ENCODE measurements around the gene ANKS1A. TPM values are rescaled to one million over a fixed set of nuclear protein-coding genes. Genes with fewer than 3 reads are reported as not detected.

Gene ANKS1A
- total and polyA plus RNA-seq, 2 experiments from 2014 or later, result 12.1 to 31.9 TPM

- no peaks in the 10 kb centered on the region for H3K9me3 Mint-ChIP-seq
- TF ChIP-seq CTCF (conservative IDR thresholded peaks at IDR 0.05; ENCODE audit: low read depth in 2 of 2) (no peak), POLR2AphosphoS5 (IDR thresholded peaks at IDR 0.05; ENCODE audit: low read depth) (no peak), EZH2phosphoT487 (IDR thresholded peaks at IDR 0.05; ENCODE audit: unreplicated experiment) (no peak), ZNF462 (CRISPR knock-in tag; IDR thresholded peaks at IDR 0.05) (no peak), CREB1 (CRISPR knock-in tag; IDR thresholded peaks at IDR 0.05; ENCODE audit: low read depth) (no peak), NANOG (IDR thresholded peaks at IDR 0.05; ENCODE audit: borderline replicate concordance) (no peak), EZH2 (IDR thresholded peaks at IDR 0.05; ENCODE audit: low read depth, unreplicated experiment) (no peak), STAT1 (IDR thresholded peaks at IDR 0.05; ENCODE audit: unreplicated experiment) (no peak), ZNF331 (CRISPR knock-in tag; IDR thresholded peaks at IDR 0.05; ENCODE audit: low read depth) (no peak), JUNB (IDR thresholded peaks at IDR 0.05; ENCODE audit: unreplicated experiment) (no peak), ETS1 (IDR thresholded peaks at IDR 0.05) (no peak)
- H3K79me2 ChIP-seq (replicated peaks; ENCODE audit: insufficient read depth), result peaks cover 98% of the 10 kb centered on the region
- no peak overlapping the region for H2AFZ ChIP-seq
- no peaks in the 10 kb centered on the region for H3K27me3 ChIP-seq (ENCODE audit: insufficient read depth)
- no peak for ATAC-seq
- no peak overlapping the region for H3K27ac ChIP-seq (ENCODE audit: low read depth)
- no peak overlapping the region for H3K4me3 ChIP-seq
- H3K36me3 Mint-ChIP-seq (ENCODE audit: low read depth), result no peaks in the 10 kb centered on the region
- no peaks in the 10 kb centered on the region for H3K36me3 ChIP-seq (ENCODE audit: insufficient read depth)
- H3K4me1 ChIP-seq (ENCODE audit: insufficient read depth), result peaks cover 9% of the 10 kb centered on the region
- H4K20me1 ChIP-seq (replicated peaks; ENCODE audit: insufficient read depth), result peaks cover 33% of the 10 kb centered on the region
- H3K27ac Mint-ChIP-seq, result no peak overlapping the region
- DNase-seq (ENCODE audit: low spot score), result no peak
- peaks cover 3% of the 10 kb centered on the region for H3K27me3 Mint-ChIP-seq (ENCODE audit: insufficient read depth, low read depth, poor library complexity)
- H3K4me3 Mint-ChIP-seq, result no peak overlapping the region
- no peak overlapping the region for H3K4me2 ChIP-seq
- no peaks in the 10 kb centered on the region for H3F3A ChIP-seq (replicated peaks; ENCODE audit: low read depth)
- peaks cover 19% of the 10 kb centered on the region for H3K4me1 Mint-ChIP-seq
- H3K9me2 ChIP-seq (ENCODE audit: insufficient read depth), result no peaks in the 10 kb centered on the region
Observed at GRCh38 chr6:34894693-34895092, 5.6 kb downstream of the ANKS1A start.

Measured in GM23338 (cell line).